ENCODE measurements around the gene NETO2.

DNA sequence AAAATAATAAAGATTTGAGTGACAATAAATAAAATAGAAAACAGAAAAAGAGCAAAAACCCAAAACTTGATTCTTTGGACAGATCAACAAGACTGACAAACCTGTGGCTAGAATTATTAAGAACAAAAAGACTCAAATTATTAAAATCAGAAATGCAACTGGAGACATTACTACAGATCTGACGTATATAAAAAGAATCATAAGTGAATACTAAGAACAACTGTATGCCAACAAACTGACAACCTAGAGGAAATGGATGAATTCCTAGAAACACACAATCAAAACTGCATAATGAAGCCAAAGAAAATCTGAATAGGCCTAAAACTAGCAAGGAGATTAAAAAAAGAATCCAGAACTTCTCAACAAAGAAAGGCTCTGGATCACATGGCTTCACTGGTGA is 47.4 kb downstream of the NETO2 start:
- TF ChIP-seq EZH2 (IDR thresholded peaks at IDR 0.05; ENCODE audit: insufficient read depth, poor library complexity, severe bottlenecking) (no peak), EZH2phosphoT487 (IDR thresholded peaks at IDR 0.05; ENCODE audit: insufficient read depth, low read depth) (no peak)

Measured in GM23248 (cell line).